Adrenal gland (tissue), 12 donors: ENCODE measurements around the gene FGFBP2. TPM values are rescaled to one million over a fixed set of nuclear protein-coding genes. Genes with fewer than 3 reads are reported as not detected.

ENCODE experiments used
- DNase-seq, 7 donors: peaks; one replicate each; pipeline ENCODE4 v3.0.0-alpha.2; 2019 to 2020
- H3K27ac ChIP-seq, 5 donors: fragments of 200-600 bp; sonication (generic) in 4 of 5; 1 replicate in 3 of 5; 2 replicates in 2 of 5; pipeline versions ENCODE4 v1.5.1 to v1.8.0; 2016 to 2020; ENCODE audit warnings: mild to moderate bottlenecking in 1 of 5
- H3K27me3 ChIP-seq: fragments of 200-600 bp; 2 replicates; pipeline ENCODE4 v1.8.0; 2021
- H3K36me3 ChIP-seq, 2 donors: fragments of 200-600 bp; replicated peaks in 1 of 2; 1 replicate in 1 of 2; 2 replicates in 1 of 2; pipeline versions ENCODE4 v1.5.1 to v1.8.0; 2018 to 2022
- H3K4me1 ChIP-seq, 2 donors: fragments of 200-600 bp; replicated peaks in 1 of 2; 1 replicate in 1 of 2; 2 replicates in 1 of 2; pipeline versions ENCODE4 v1.5.1 to v1.8.0; 2018 to 2021
- H3K4me3 ChIP-seq, 4 donors: fragments of 200-600 bp; sonication (generic) in 3 of 4; one replicate each; pipeline ENCODE4 v1.5.1; 2016 to 2018
- H3K9me3 ChIP-seq, 3 donors: fragments of 200-600 bp; sonication (generic) in 1 of 3; replicated peaks in 1 of 3; 1 replicate in 2 of 3; 2 replicates in 1 of 3; pipeline versions ENCODE4 v1.5.1 to v1.8.0; 2016 to 2021
- POLR2A ChIP-seq, 2 donors: fragments of 450-650 bp; IDR thresholded peaks; one replicate each; pipeline ENCODE4 v1.6.1; 2017; ENCODE audit warnings: antibody characterized with exemption in 2 of 2, mild to moderate bottlenecking in 2 of 2, moderate library complexity in 1 of 2
- WGBS, 4 donors: extraction: QIAGEN DNeasy Blood & Tissue Kit in 2 of 4; methylation state at CpG; one replicate each; pipeline versions ENCODE4 v1.1.5 to v1.1.7; 2013 to 2017; 5-methylcytosine and 5-hydroxymethylcytosine counted together
- intact Hi-C, 2 donors: fragments of 100-400 bp; cut with DNase I; formaldehyde crosslinking; loops; one replicate each; pipeline versions ENCODE4 v1.14.1 to v1.15.0; 2022 to 2023
- polyA plus RNA-seq, 3 donors: library from polyadenylated mRNA; stranded (reverse); fragments of 200-250 nt in 2 of 3; fragments of 350-450 nt in 1 of 3; fragmentation: Illumina TruSeq in 1 of 3; extraction: RNeasy Lipid Tissue Mini Kit (QIAGEN cat#74804) in 1 of 3; gene quantifications; one replicate each; pipeline ENCODE4 v1.2.3, GENCODE V29; 2013 to 2014
- total RNA-seq, 9 donors: library from RNA; depleted of rRNA in 4 of 9; stranded (reverse); fragments of >200 nt in 4 of 9; fragments of 120-200 nt in 1 of 9; fragmentation: NEBNext Ultra II Directional in 1 of 9; extraction: Animal tissue kit (Norgen Biotek cat#: 25700) in 1 of 9; gene quantifications; one replicate each; pipeline versions ENCODE4 v1.1.0 to v1.2.4, GENCODE V29; 2013 to 2023
- TF ChIP-seq, protein P1 (sequence below), 6 experiments: fragments of 450-650 bp in 4 of 6; fragments of 200-600 bp in 2 of 6; sonication (generic) in 1 of 6; IDR thresholded peaks; 1 replicate in 5 of 6; 2 replicates in 1 of 6; pipeline versions ENCODE4 v1.5.1 to v1.8.0; 2016 to 2021; ENCODE audit warnings: antibody characterized with exemption in 6 of 6, mild to moderate bottlenecking in 2 of 6, moderate library complexity in 1 of 6
- donor health status: healthy with polysubstance abuse.
- donor health status: Bipolar disorder and iron deficiency.
- donor health status: DM: yes; HTN: yes; CAD: no.
- donor health status: DM: no; HTN: no; CAD: no.
- donor health status: DM: no; HTN: no; CAD: no.
- donor health status: DM: yes; HTN: yes; CAD: no.

Gene FGFBP2
- total and polyA plus RNA-seq, 12 donors: 0.26 to 2.9 (median 0.94) TPM; not detected in 2

DNA sequence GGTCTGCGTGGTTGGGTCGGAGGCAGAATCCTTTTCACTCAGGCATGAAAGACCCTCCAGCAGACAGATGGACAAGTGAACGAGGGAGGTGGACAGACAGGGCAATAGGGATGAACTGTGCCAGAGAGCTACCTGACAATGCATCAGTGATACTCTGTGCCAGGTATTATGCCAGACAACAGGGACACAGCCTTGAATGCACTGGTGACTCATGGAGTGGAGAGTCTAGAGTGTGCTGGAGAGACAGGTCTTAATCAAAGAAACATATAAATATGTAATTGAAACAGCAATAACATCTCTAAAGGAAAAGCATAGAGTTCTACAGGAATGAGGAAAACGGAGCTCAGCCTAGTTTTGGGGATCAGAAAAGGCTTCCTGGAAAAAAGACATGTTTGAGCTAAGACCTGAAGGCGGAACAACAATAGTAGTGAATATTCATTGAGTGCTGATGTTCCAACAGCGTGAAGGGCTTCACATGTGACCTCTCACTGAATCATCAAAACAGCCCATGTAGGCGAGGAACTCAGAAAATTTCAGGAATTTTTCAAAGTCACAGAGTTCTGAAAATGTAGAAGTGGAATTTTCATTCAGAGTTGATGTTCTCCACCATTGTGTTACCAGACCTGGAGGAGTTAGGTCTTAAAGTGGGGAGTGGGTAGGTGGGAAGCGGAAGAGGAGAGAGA is 20.0 kb upstream of the FGFBP2 start:
- Histone ChIP-seq H3K4me1 (no peaks in the 10 kb centered on the region), H3K9me3 (no peaks in the 10 kb centered on the region), H3K27me3 (no peaks in the 10 kb centered on the region), H3K36me3 (no peaks in the 10 kb centered on the region), H3K4me3 (no peak overlapping the region), H3K27ac (no peak overlapping the region)
- WGBS, 4 donors: 79 to 88% (median 82%) methylated on average over 8 of the region's 8 CpGs
- intact Hi-C loops: no loop called here
- TF ChIP-seq, protein P1, sequence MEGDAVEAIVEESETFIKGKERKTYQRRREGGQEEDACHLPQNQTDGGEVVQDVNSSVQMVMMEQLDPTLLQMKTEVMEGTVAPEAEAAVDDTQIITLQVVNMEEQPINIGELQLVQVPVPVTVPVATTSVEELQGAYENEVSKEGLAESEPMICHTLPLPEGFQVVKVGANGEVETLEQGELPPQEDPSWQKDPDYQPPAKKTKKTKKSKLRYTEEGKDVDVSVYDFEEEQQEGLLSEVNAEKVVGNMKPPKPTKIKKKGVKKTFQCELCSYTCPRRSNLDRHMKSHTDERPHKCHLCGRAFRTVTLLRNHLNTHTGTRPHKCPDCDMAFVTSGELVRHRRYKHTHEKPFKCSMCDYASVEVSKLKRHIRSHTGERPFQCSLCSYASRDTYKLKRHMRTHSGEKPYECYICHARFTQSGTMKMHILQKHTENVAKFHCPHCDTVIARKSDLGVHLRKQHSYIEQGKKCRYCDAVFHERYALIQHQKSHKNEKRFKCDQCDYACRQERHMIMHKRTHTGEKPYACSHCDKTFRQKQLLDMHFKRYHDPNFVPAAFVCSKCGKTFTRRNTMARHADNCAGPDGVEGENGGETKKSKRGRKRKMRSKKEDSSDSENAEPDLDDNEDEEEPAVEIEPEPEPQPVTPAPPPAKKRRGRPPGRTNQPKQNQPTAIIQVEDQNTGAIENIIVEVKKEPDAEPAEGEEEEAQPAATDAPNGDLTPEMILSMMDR (IDR thresholded peaks at IDR 0.05): no peak
- no peak for TF ChIP-seq POLR2A (IDR thresholded peaks at IDR 0.05)
- no peak for DNase-seq

DNA sequence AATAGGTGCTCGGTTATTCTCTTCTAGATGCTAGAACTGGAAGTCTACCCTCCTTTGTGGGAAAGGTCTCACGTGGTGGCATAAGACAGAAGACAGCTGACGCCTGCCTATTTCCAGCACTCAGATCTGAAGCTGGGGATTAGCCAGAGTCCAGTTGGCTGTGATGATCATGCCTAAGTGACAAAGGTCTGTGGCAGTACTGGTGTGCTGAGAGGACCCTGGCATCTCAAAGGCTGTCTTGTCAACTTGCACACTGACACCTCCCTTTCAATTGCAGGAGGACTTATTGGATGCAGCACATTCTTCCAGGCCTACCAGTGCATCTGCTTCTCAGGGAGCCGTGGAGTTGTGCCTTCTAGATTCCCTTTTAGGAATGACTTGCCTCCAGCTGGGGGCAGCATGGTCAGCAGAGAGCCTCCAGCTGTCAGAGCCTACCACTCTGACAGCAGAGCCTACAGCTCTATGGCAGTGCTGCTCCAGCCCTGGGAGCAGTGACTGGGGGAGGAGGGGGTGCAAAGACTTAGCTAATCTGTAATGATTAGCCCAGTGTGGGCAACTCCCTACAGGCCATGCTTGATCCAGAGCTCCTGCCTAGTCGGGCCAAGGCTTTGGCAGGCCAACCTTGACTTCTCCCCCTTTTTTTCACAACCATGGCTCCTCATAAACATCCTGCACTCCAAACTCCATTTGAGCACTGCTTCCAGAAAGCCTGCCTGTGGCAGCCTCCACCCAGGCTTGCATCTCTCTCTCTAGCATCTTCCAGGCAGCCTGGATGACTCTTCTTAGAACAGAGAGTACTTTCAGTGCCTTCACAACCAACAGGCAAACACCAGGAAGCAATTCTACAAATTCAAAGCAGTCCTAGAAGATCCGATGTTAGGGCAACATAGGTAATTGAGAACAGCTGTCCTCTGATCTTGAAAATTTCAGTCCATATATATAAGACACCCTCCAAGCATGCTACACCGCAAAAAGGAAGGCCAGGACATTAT is 13.8 kb upstream of the FGFBP2 start:
- Histone ChIP-seq H3K9me3 (no peaks in the 10 kb centered on the region), H3K36me3 (no peaks in the 10 kb centered on the region), H3K4me1 (no peaks in the 10 kb centered on the region), H3K4me3 (no peak overlapping the region), H3K27ac (no peak overlapping the region), H3K27me3 (no peaks in the 10 kb centered on the region)
- TF ChIP-seq POLR2A (IDR thresholded peaks at IDR 0.05): no peak
- TF ChIP-seq, protein P1 (IDR thresholded peaks at IDR 0.05): no peak
- 70 to 83% (median 79%) methylated on average over 6 to 7 of the region's 7 CpGs for WGBS, 4 donors
- no peak for DNase-seq
- intact Hi-C loops: no loop called here

DNA sequence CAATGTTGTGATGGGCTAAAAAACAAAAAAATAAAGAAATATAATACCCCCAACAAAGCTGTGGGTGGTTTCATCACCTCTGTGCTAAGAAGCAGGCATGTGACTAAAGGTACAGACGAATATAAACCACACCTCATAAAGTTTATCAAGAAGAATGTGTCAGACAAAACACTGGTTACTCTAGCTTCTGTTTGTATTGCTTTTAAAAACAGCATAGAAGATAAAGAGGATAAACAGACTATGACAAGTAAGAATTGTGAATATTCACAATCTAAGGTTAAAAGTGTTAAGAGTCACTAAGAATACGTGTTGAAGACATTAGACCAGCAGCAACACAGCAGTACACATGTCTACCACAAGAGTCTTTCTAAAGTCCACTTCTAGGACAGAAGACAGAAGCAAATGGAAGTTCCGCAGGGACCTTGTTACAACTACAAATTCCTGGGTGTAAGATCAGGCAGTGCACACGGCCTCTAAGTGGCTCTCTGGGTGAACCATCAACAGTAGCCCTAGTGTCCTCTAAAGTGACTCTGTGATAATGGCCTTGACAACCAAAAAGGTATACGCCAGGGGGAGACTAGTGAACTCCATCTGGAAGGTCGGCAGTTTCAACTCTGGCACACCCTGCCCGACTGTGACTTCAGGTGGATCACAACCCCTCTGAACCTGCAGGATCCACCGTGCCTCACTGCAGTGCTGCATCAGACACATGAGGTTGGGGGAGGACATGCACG is 8.3 kb upstream of the FGFBP2 start:
- 69 to 81% (median 78%) methylated on average over 8 to 9 of the region's 9 CpGs for WGBS, 4 donors
- DNase-seq: no peak
- no peaks in the 10 kb centered on the region for H3K36me3 ChIP-seq
- no peaks in the 10 kb centered on the region for H3K4me1 ChIP-seq
- intact Hi-C loops: no loop called here
- TF ChIP-seq, protein P1 (IDR thresholded peaks at IDR 0.05): no peak
- no peak for TF ChIP-seq POLR2A (IDR thresholded peaks at IDR 0.05)
- H3K27me3 ChIP-seq: no peaks in the 10 kb centered on the region
- no peaks in the 10 kb centered on the region for H3K9me3 ChIP-seq
- no peak overlapping the region for H3K4me3 ChIP-seq
- no peak overlapping the region for H3K27ac ChIP-seq
